Stimulated activated CD4-positive, alpha-beta T cell treated with anti-CD3 and anti-CD28 coated beads, Interleukin-4, amount 100 ng/mL, for 4 hours (primary cell): ENCODE data around the gene ATP5F1B.

ENCODE experiments used
- DNase-seq, 2 experiments: peaks; one replicate each; pipeline ENCODE4 v3.0.0-alpha.2; 2020

ATP5F1B gene

GRCh38 chr12:56645201-56645716 lies 525 bp downstream of the ATP5F1B start:
- no peak for DNase-seq

GRCh38 chr12:56644654-56645053 lies 1.1 kb downstream of the ATP5F1B start:
- DNase-seq: no peak

DNA sequence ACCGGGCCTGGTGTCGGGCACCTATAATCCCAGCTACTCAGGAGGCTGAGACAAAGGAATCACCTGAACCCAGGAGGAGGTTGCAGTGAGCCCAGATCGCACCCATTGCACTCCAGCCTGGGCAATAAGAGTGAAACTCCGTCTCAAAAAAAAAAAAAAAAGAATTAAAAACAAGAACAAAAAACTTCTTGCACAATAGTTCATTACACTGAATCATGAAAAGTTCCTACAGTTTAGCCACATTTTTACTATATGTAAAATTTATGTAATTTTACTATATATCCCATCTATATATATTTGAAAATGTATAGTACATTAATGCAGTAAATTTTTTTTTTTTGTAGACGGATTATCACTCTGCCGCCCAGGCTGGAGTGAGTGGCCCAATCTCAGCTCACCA lies 4.6 kb downstream of the ATP5F1B start:
- no peak for DNase-seq

- DNase-seq: no peak
Measured at GRCh38 chr12:56637621-56638020, 8.2 kb downstream of the ATP5F1B start.

GRCh38 chr12:56636675-56637540 lies 8.9 kb downstream of the ATP5F1B start:
- peak; percentile 81 to 82 for DNase-seq

- DNase-seq: peak; percentile 78
Measured at GRCh38 chr12:56635806-56636674, 9.7 kb downstream of the ATP5F1B start.

GRCh38 chr12:56634837-56635791 lies 10.7 kb downstream of the ATP5F1B start:
- peak; percentile 42 to 59 for DNase-seq

- DNase-seq: peak; percentile 23 to 28
Measured at GRCh38 chr12:56634242-56634836, 11.4 kb downstream of the ATP5F1B start.

- DNase-seq: no peak
Measured at GRCh38 chr12:56633468-56634241, 12.1 kb downstream of the ATP5F1B start.

DNA sequence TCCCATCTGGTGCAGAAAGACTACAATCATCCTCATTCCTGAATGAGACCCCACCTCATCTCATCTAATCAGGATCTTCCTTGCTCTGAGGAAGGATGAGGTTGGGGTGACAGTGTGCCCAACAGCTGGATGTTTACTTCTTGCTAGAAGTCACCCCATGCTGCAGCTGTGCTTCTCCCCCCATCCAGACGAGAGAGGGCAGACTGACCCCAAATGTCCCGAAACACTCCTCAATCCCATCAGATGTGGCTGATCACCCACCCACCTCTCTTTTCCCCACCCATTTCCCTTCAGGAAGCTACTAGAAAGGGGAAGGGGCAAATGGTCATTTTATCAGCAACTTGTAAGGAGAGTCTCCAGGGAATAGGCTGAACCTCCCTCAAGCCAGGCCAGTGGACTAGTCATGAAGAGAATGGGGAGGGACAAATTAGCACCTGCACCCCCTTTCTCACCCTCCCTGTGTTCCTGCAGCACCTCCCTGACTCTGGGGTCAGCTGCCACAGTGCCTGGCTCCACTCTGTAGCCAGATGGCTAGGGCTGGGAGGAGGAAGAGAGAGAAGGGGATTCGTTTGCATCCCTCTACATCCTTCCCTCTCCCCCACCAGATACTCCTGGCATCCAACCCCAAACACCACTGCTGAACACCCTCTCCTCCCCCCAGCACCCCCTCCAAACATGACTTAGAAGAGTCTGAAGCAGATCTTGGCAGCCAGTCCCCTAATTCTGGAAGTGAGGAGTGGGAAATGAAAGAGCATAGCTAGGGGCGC lies 12.9 kb downstream of the ATP5F1B start:
- no peak for DNase-seq

DNA sequence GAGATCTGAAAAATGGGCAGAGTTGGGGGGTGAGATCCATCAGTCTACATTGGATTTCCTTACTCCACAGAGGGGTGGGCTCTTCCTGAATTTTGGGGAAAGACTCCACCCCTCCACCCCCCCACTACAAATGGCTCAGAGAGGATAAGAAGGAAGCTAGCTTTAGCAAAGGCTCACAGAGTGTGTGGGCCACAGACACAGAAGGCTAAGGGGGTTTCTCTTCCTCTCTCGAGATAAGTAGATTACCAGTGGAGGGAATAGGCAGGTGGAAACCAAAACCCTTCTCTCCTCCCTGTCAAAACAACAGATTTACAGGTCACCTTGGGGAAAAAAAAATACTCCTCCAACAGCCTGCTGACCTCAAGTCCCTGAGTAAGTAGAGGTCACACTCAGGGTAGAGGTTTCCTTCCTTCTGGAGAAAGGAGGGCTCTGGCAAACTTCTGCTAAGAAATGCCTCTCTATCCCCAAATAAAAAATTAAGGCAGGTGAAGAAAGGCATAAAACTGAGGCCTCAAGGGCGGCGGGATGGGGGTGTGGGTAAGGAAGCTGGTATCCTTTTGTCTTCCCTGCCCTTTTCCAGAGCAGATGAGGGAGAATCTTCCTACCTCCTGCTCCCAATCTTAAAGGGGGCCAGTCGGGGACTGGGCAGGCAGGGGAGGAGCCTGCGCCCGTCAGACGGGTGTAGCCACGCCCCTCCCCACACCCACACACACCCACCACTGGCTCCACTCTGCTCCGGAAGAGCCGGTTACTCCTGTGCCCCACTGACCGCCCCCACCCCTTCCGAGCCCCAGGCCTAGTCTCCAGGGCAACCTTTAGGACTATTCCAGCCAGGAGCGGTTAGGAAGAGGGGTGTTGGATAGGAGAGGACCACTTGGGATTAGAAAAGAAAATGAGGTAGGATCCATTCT lies 13.7 kb downstream of the ATP5F1B start:
- peak; percentile 59 to 60 for DNase-seq

GRCh38 chr12:56630180-56630632 lies 15.6 kb downstream of the ATP5F1B start, which contains the start of gene BAZ2A:
TSS of gene BAZ2A (minus strand) at chr12:56630326. CDS start at chr12:56617530, 12,796 bp downstream.
- peak; percentile 82 for DNase-seq

GRCh38 chr12:56629459-56630179 lies 16.2 kb downstream of the ATP5F1B start:
- peak; percentile 52 to 63 for DNase-seq

GRCh38 chr12:56628671-56629458 lies 16.9 kb downstream of the ATP5F1B start:
- peak; percentile 47 to 48 for DNase-seq

DNA sequence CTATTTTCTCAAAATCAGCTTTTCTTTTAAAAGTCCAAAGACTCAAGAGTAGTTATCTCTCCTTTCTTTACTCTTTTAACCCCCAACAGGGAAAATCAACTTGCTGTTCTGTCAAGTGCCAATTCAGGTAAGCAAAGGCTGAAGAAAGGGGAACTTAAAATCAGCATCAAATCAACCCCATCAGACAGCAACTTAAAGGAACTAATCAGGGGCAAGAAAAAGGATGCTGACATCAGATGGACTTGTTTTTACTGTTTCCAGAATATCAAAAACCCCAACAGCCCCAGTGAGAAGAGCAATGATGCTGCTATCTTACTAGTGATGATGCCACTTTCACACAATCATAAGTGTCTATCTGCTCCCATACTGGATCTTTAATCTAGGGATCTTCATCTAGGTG lies 19.1 kb downstream of the ATP5F1B start:
- DNase-seq: no peak

DNA sequence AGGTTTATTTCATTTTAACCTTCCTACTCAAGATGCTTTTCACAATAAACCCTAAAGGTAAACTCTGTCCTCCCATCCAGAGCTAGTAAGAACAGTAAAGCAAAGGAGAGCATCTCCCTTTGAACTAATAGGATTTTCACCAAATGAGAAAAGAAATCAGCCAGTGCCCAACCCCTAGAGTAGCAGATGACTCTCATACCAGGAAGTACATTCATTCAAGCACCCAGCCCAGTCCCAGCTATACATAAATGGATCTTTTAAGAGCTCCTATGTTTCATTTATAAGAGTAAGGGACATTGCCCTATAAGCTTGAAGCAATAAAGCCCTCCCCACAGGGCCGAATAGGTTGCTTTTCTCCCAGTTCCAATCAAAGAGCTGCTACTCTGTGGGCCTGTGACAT lies 23.2 kb downstream of the ATP5F1B start:
- DNase-seq: no peak

DNA sequence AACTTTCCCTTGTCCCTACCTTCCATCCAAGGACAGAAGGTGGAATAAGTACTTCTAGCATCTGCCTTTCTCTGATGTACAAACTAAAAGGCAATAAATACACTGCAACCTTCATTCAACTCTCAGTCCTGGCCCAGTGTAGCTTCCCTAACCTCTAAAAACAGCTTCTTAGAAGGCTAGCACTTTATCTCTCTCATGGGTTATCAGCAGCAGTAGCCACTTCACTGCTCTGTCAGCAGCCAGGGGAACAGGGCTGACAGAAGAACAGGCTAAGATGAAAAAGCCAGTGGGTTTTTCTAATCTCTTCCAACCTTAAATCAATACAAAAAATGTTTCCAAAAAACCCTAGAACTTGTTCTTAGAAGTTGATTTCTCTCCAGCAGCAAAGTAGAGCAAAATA lies 28.9 kb downstream of the ATP5F1B start:
- DNase-seq: no peak
